Mucosa of stomach (tissue), 1 donor: ENCODE results near the gene RTTN.

ENCODE experiments used
- H3K27me3 ChIP-seq: one replicate; pipeline ENCODE4 v1.7.0; 2013; ENCODE audit warnings: mild to moderate bottlenecking, low read length; ENCODE audit not compliant: control insufficient read depth, insufficient read depth
- H3K36me3 ChIP-seq: one replicate; pipeline ENCODE4 v1.7.0; 2013; ENCODE audit warnings: low read length; ENCODE audit not compliant: control insufficient read depth, insufficient read depth
- H3K4me1 ChIP-seq: one replicate; pipeline ENCODE4 v1.7.0; 2013; ENCODE audit warnings: mild to moderate bottlenecking, low read length; ENCODE audit not compliant: control insufficient read depth, insufficient read depth
- H3K4me3 ChIP-seq: one replicate; pipeline ENCODE4 v1.7.0; 2013; ENCODE audit warnings: low read length
- H3K9ac ChIP-seq: one replicate; pipeline ENCODE4 v1.7.0; 2013; ENCODE audit warnings: mild to moderate bottlenecking, low read length, moderate library complexity
- H3K9me3 ChIP-seq: one replicate; pipeline ENCODE4 v1.7.0; 2013; ENCODE audit warnings: mild to moderate bottlenecking, low read length, moderate library complexity; ENCODE audit not compliant: control insufficient read depth
- donor health status: Pancreatic carcinoma.

RTTN gene

DNA sequence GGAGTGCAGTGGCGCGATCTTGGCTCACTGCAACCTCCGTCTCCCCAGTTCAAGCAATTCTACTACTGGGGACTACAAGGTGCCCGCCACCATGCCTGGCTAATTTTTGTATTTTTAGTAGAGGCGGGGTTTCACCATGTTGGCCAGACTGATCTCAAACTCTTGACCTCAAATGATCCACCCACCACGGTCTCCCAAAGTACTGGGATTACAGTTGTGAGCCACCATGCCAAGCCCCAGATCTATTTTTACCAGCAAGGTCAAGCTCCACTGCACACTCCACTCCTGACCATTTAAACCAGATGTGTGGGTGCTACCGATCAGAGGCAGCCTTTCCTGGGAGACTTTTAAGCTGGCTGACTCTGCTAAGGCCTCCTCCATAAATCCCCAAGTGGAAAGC, 190.4 kb downstream of the RTTN start:
- H3K9me3 ChIP-seq: no peaks in the 10 kb centered on the region
- H3K9ac ChIP-seq: no peak overlapping the region
- H3K36me3 ChIP-seq: no peaks in the 10 kb centered on the region
- no peak overlapping the region for H3K4me3 ChIP-seq
- no peaks in the 10 kb centered on the region for H3K4me1 ChIP-seq
- no peaks in the 10 kb centered on the region for H3K27me3 ChIP-seq

- no peak overlapping the region for H3K4me3 ChIP-seq
Measured at GRCh38 chr18:70005580-70005979, 199.9 kb downstream of the RTTN start.

GRCh38 chr18:70004696-70005095, 200.8 kb downstream of the RTTN start:
- no peak overlapping the region for H3K9ac ChIP-seq
- peaks cover 10% of the 10 kb centered on the region for H3K4me1 ChIP-seq
- no peaks in the 10 kb centered on the region for H3K36me3 ChIP-seq
- H3K27me3 ChIP-seq: no peaks in the 10 kb centered on the region
- no peaks in the 10 kb centered on the region for H3K9me3 ChIP-seq
- H3K4me3 ChIP-seq: no peak overlapping the region

More at GRCh38 chr18:70005580-70005979, 199.9 kb downstream of the RTTN start:
- Histone ChIP-seq H3K36me3 (no peaks in the 10 kb centered on the region), H3K4me1 (peaks cover 10% of the 10 kb centered on the region), H3K9me3 (no peaks in the 10 kb centered on the region), H3K27me3 (no peaks in the 10 kb centered on the region), H3K9ac (no peak overlapping the region)

GRCh38 chr18:69999656-70000055, 205.8 kb downstream of the RTTN start:
- Histone ChIP-seq H3K9ac (no peak overlapping the region), H3K36me3 (no peaks in the 10 kb centered on the region), H3K9me3 (no peaks in the 10 kb centered on the region), H3K27me3 (no peaks in the 10 kb centered on the region), H3K4me3 (no peak overlapping the region), H3K4me1 (peaks cover 14% of the 10 kb centered on the region)

DNA sequence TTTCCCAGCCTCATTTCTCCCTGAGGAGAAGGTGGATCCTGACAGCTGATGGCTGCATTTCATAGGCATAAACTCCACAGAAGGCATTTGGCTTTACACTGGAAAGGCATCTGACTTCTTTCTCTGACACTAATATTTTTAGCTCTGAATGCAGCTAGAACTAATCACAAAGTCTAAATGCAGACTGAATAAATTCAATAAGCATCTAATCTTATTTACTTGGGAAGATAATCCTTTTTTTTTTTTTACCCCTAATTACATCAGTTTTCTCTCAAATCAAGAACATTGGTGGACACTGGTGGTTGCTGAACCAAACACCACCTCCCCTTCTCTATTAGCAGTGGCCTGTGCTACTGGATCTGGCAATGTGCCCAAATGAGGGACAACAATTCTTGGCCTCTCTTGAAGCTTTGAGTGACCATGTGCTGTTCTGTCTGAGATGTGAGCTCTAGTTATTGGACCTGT, 206.9 kb downstream of the RTTN start:
- Histone ChIP-seq H3K4me1 (peaks cover 14% of the 10 kb centered on the region), H3K4me3 (no peak overlapping the region), H3K27me3 (no peaks in the 10 kb centered on the region), H3K9ac (no peak overlapping the region), H3K36me3 (no peaks in the 10 kb centered on the region), H3K9me3 (no peaks in the 10 kb centered on the region)

- Histone ChIP-seq H3K36me3 (no peaks in the 10 kb centered on the region), H3K27me3 (no peaks in the 10 kb centered on the region), H3K9me3 (no peaks in the 10 kb centered on the region), H3K9ac (no peak overlapping the region), H3K4me3 (no peak overlapping the region), H3K4me1 (peaks cover 14% of the 10 kb centered on the region)
Measured at GRCh38 chr18:69996951-69997798, 208.3 kb downstream of the RTTN start.

GRCh38 chr18:69996417-69996816, 209.1 kb downstream of the RTTN start:
- Histone ChIP-seq H3K27me3 (no peaks in the 10 kb centered on the region), H3K4me1 (peaks cover 14% of the 10 kb centered on the region), H3K36me3 (no peaks in the 10 kb centered on the region), H3K9me3 (no peaks in the 10 kb centered on the region), H3K4me3 (no peak overlapping the region), H3K9ac (no peak overlapping the region)

DNA sequence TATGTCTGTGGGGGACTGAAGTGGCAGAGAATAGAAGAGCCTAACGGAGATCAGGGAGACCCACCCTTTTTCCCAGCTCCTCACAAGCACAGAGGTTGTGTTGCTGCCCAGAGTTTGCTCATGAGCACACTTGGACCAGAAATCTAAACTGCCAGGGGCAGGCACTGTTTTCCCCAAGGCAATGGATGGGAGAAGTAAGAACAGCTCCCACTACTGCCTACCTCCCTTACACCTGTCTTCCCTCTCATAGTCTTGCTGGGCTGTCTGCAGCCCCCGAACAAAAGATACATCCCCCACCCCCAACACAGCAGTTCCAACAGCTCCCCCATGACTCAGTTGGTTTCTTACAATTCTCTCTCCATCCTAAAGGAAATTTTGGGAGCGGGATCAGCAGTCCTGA, 209.7 kb downstream of the RTTN start:
- no peaks in the 10 kb centered on the region for H3K27me3 ChIP-seq
- H3K9me3 ChIP-seq: no peaks in the 10 kb centered on the region
- H3K9ac ChIP-seq: no peak overlapping the region
- H3K4me1 ChIP-seq: peaks cover 14% of the 10 kb centered on the region
- no peak overlapping the region for H3K4me3 ChIP-seq
- no peaks in the 10 kb centered on the region for H3K36me3 ChIP-seq

GRCh38 chr18:69992776-69993175, 212.7 kb downstream of the RTTN start:
- Histone ChIP-seq H3K4me1 (peaks cover 9% of the 10 kb centered on the region), H3K4me3 (no peak overlapping the region), H3K36me3 (no peaks in the 10 kb centered on the region)

DNA sequence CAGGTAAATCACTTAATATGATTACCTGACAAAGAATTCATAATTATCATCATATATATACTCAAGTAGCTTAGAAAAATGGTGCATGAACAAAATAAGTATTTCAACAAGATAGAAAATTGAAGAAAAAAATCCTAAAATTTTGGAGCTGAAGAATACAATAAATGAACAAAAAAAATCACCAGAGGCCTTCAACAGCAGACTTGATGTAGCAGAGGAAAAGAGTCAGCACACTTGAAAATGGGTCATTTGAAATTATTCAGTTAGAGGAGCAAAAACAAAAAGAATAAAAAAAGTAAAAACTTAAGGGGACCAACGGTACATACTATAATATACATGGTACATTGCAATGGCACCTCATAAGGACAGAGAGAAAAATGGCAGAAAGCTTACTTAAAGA, 217.6 kb downstream of the RTTN start:
- H3K4me1 ChIP-seq: no peaks in the 10 kb centered on the region
- no peaks in the 10 kb centered on the region for H3K36me3 ChIP-seq

More at GRCh38 chr18:69992776-69993175, 212.7 kb downstream of the RTTN start:
- no peak overlapping the region for H3K9ac ChIP-seq
- H3K9me3 ChIP-seq: no peaks in the 10 kb centered on the region
- H3K27me3 ChIP-seq: no peaks in the 10 kb centered on the region

DNA sequence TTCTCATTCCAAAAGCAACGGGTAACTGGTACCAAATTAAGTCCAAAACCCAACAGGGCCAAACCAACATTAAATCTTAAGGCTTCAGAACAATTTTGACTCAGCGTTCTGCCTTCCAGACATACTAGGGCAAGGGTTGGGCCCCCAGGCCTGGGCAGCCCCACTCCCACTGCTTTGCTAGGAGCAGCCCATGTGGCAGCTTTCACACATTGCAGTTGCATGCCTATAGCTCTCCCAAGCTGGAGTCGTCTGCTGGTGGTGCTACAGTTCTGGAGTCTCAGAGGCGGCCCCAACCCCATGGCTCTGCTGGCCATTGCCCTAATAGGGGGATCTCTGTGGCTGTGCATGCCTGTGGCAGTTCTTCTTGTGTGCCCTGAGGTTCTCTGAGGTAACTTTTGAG, 220.2 kb downstream of the RTTN start:
- Histone ChIP-seq H3K27me3 (no peaks in the 10 kb centered on the region), H3K9ac (no peak overlapping the region), H3K4me3 (no peak overlapping the region), H3K9me3 (no peaks in the 10 kb centered on the region), H3K36me3 (no peaks in the 10 kb centered on the region), H3K4me1 (no peaks in the 10 kb centered on the region)

More for the DNA sequence above, 217.6 kb downstream of the RTTN start:
- Histone ChIP-seq H3K27me3 (no peaks in the 10 kb centered on the region), H3K4me3 (no peak overlapping the region), H3K9me3 (no peaks in the 10 kb centered on the region), H3K9ac (no peak overlapping the region)

- Histone ChIP-seq H3K9me3 (no peaks in the 10 kb centered on the region), H3K4me3 (no peak overlapping the region), H3K4me1 (no peaks in the 10 kb centered on the region), H3K36me3 (no peaks in the 10 kb centered on the region), H3K9ac (no peak overlapping the region), H3K27me3 (no peaks in the 10 kb centered on the region)
Measured at GRCh38 chr18:69982417-69982816, 223.1 kb downstream of the RTTN start.
